NB4 (cell line): ENCODE results near the gene CXCL8.

Source experiments
- CTCF ChIP-seq: IDR thresholded peaks from one replicate; pipeline ENCODE4 v1.5.1; 2012; ENCODE audit warnings: low read depth, low read length
- MYC ChIP-seq: IDR thresholded peaks from 2 replicates; pipeline ENCODE4 v1.6.1; 2011; ENCODE audit warnings: low read depth, low read length

GRCh38 chr4:73752424-73752823, 12.1 kb downstream of the CXCL8 start:
- TF ChIP-seq MYC (no peak), CTCF (no peak)
